K562 (cell line): ENCODE measurements around the gene TUBB2A. TPM values are rescaled to one million over a fixed set of nuclear protein-coding genes. Genes with fewer than 3 reads are reported as not detected.

Experiments used
- CCAR2 ChIP-seq: fragments of 200-400 bp; formaldehyde crosslinking; IDR thresholded peaks from 2 replicates; pipeline ENCODE4 v1.6.1; 2017; ENCODE audit warnings: mild to moderate bottlenecking, low read depth, low read length
- CGGBP1 ChIP-seq: fragments of 250-450 bp; sonication (Bioruptor Pico); IDR thresholded peaks from 2 replicates; pipeline ENCODE4 v1.9.0; 2021; ENCODE audit warnings: mild to moderate bottlenecking
- CHCHD3 ChIP-seq: fragments of 250-450 bp; sonication (Bioruptor Pico); IDR thresholded peaks from 2 replicates; pipeline ENCODE4 v2.1.2; 2022; ENCODE audit warnings: mild to moderate bottlenecking
- E2F5 ChIP-seq: sonication (generic); formaldehyde crosslinking; IDR thresholded peaks from 2 replicates; pipeline ENCODE4 v1.8.0; 2022; ENCODE audit warnings: mild to moderate bottlenecking, missing genetic modification reagents
- EGR1 ChIP-seq: fragments of 450-650 bp; conservative IDR thresholded peaks from 2 replicates; pipeline ENCODE4 v1.6.1; 2017; ENCODE audit warnings: mild to moderate bottlenecking
- HDGF ChIP-seq: fragments of 450-650 bp; IDR thresholded peaks from 2 replicates; pipeline ENCODE4 v1.6.1; 2016
- HINFP ChIP-seq: fragments of 450-650 bp; conservative IDR thresholded peaks from 2 replicates; pipeline ENCODE4 v1.6.1; 2016; ENCODE audit warnings: missing genetic modification characterization, low read depth, mild to moderate bottlenecking, control low read depth, missing compliant biosample characterization
- HNRNPLL ChIP-seq: fragments of 200-400 bp; formaldehyde crosslinking; IDR thresholded peaks from 2 replicates; pipeline ENCODE4 v1.6.1; 2017; ENCODE audit warnings: low read length, low read depth, mild to moderate bottlenecking; ENCODE audit not compliant: poor library complexity, severe bottlenecking
- KLF6 ChIP-seq: fragments of 250-450 bp; sonication (Bioruptor Pico); IDR thresholded peaks from 2 replicates; pipeline ENCODE4 v1.4.0; 2020; ENCODE audit warnings: mild to moderate bottlenecking, moderate library complexity, borderline replicate concordance
- MTA3 ChIP-seq: fragments of 450-650 bp; formaldehyde crosslinking; IDR thresholded peaks from 2 replicates; pipeline ENCODE4 v1.6.1; 2017; ENCODE audit warnings: mild to moderate bottlenecking, borderline replicate concordance
- POU5F1 ChIP-seq: fragments of 150-350 bp; IDR thresholded peaks from 2 replicates; pipeline ENCODE4 v1.6.1; 2014; ENCODE audit warnings: borderline replicate concordance, low read length, low read depth, mild to moderate bottlenecking; ENCODE audit not compliant: partially characterized antibody
- RREB1 ChIP-seq: fragments of 250-450 bp; sonication (Bioruptor Pico); IDR thresholded peaks from 2 replicates; pipeline ENCODE4 v1.4.0; 2020
- SMARCA4 ChIP-seq: fragments of 450-650 bp; IDR thresholded peaks from 2 replicates; pipeline ENCODE4 v1.6.1; 2016
- TCF7 ChIP-seq: sonication (generic); IDR thresholded peaks from 2 replicates; pipeline ENCODE4 v1.6.1; 2016; ENCODE audit warnings: antibody characterized with exemption, borderline replicate concordance
- TEAD1 ChIP-seq, 2 experiments: fragments of 450-650 bp in 1 of 2; sonication (generic) in 1 of 2; formaldehyde crosslinking; IDR thresholded peaks; 2 replicates each; pipeline versions ENCODE4 v1.4.0 to v1.8.0; 2020 to 2022; ENCODE audit warnings: mild to moderate bottlenecking in 2 of 2, missing genetic modification reagents in 1 of 2
- TEAD2 ChIP-seq: fragments of 450-650 bp; IDR thresholded peaks from 2 replicates; pipeline ENCODE4 v1.6.1; 2016; ENCODE audit warnings: missing genetic modification characterization, control low read depth, missing compliant biosample characterization
- XRCC3 ChIP-seq: fragments of 450-650 bp; IDR thresholded peaks from 2 replicates; pipeline ENCODE4 v1.6.1; 2017; ENCODE audit warnings: mild to moderate bottlenecking, moderate library complexity
- YY1 ChIP-seq, 3 experiments: IDR thresholded peaks; 2 replicates each; pipeline ENCODE4 v1.6.1; 2011; ENCODE audit warnings: low read length in 2 of 3, mild to moderate bottlenecking in 2 of 3, moderate library complexity in 2 of 3, borderline replicate concordance in 1 of 3, control low read depth in 1 of 3, low read depth in 1 of 3; ENCODE audit not compliant: insufficient read depth in 3 of 3, insufficient replicate concordance in 2 of 3, control insufficient read depth in 1 of 3, insufficient read length in 1 of 3; ENCODE audit errors: extremely low read depth in 1 of 3
- ZNF668 ChIP-seq: fragments of 250-450 bp; sonication (Bioruptor Pico); IDR thresholded peaks from 2 replicates; pipeline ENCODE4 v1.8.0; 2022; ENCODE audit warnings: mild to moderate bottlenecking, inconsistent platforms
- polyA plus RNA-seq, 8 experiments: library from polyadenylated mRNA; depleted of rRNA in 4 of 8; stranded (reverse) in 5 of 8; unstranded in 3 of 8; fragments of >200 nt; fragmentation: Nextera tagmentation in 2 of 8; fragmentation: Illumina TruSeq in 1 of 8; extraction: Ambion mirVana in 2 of 8; extraction: Trizol in 1 of 8; gene quantifications; 2 replicates each; pipeline versions ENCODE4 v1.2.1 to v1.2.3, GENCODE V29; 2011 to 2014; ENCODE audit warnings: inconsistent platforms in 1 of 8, missing spikeins in 1 of 8
- total RNA-seq, 7 experiments: library from RNA; depleted of rRNA in 6 of 7; stranded (reverse); fragments of >200 nt in 6 of 7; fragmentation: Illumina TruSeq in 2 of 7; extraction: Trizol in 2 of 7; gene quantifications; 2 replicates each; pipeline versions ENCODE4 v1.2.1 to v1.2.3, GENCODE V29; 2011 to 2021; ENCODE audit warnings: low replicate concordance in 1 of 7

TUBB2A gene
- total and polyA plus RNA-seq, 9 of the 15 experiments (the other 6 are each of a cell fraction or from before 2014, with no cell fraction given), result 3.6 to 92.1 (median 45.6) TPM

- TF ChIP-seq HINFP (no peak), TCF7 (no peak), CCAR2 (no peak), POU5F1 (no peak), E2F5 (0 out of 2 replicates have a peak, but pooled peaks have one; percentile 64), CGGBP1 (CRISPR knock-in tag) (no peak), RREB1 (no peak), KLF6 (CRISPR knock-in tag) (no peak), MTA3 (peak; percentile 30; the same call in 1 of the 2 replicates), YY1 (IDR thresholded peaks at IDR 0.05; ENCODE audit: borderline replicate concordance in 1 of 3, control insufficient read depth in 1 of 3, extremely low read depth in 1 of 3, insufficient read depth in 3 of 3, insufficient read length in 1 of 3, insufficient replicate concordance in 2 of 3, low read depth in 1 of 3, low read length in 2 of 3) (no peak), EGR1 (no peak; the same call in 1 of the 2 replicates), TEAD1 (CRISPR knock-in tag; IDR thresholded peaks at IDR 0.05) (0 out of 4 replicates have a peak, but pooled peaks of 1 of the 2 experiments have one; percentile 21), CHCHD3 (CRISPR knock-in tag) (no peak), SMARCA4 (0 out of 2 replicates have a peak, but pooled peaks have one; percentile 31), TEAD2 (no peak), XRCC3 (no peak), HDGF (peak; percentile 15; the same call in 1 of the 2 replicates), HNRNPLL (no peak), ZNF668 (CRISPR knock-in tag) (no peak)
Observed at GRCh38 chr6:3195695-3196497, 38.6 kb upstream of the TUBB2A start (continued).
